ENCODE results near the gene ATP5PF. TPM values are rescaled to one million over a fixed set of nuclear protein-coding genes. Genes with fewer than 3 reads are reported as not detected.

The ATP5PF gene
- total RNA-seq, 3 donors from 2014 or later: 159 to 215 (median 205) TPM

GRCh38 chr21:25688275-25689155, 46.2 kb downstream of the ATP5PF start:
- no peak for DNase-seq
- Histone ChIP-seq H3K4me3 (no peak overlapping the region), H3K36me3 (ENCODE audit: low read depth) (no peaks in the 10 kb centered on the region), H3K9me3 (no peaks in the 10 kb centered on the region), H3K4me1 (ENCODE audit: low read depth) (no peaks in the 10 kb centered on the region)
- intact Hi-C loops (cut with DNase I, micrococcal nuclease): no loop called here
- no peak for ATAC-seq
- no peak for TF ChIP-seq CTCF (IDR thresholded peaks at IDR 0.05)

- H3K4me3 ChIP-seq: no peak overlapping the region
- intact Hi-C loops (cut with DNase I, micrococcal nuclease): no loop called here
- no peaks in the 10 kb centered on the region for H3K9me3 ChIP-seq
- ATAC-seq (no peak), DNase-seq (no peak)
- no peak for TF ChIP-seq CTCF (IDR thresholded peaks at IDR 0.05)
- H3K4me1 ChIP-seq (ENCODE audit: low read depth): no peaks in the 10 kb centered on the region
- H3K36me3 ChIP-seq (ENCODE audit: low read depth): no peaks in the 10 kb centered on the region
Observed at GRCh38 chr21:25687787-25688186, 46.9 kb downstream of the ATP5PF start.

GRCh38 chr21:25682382-25682781, 52.3 kb downstream of the ATP5PF start:
- TF ChIP-seq CTCF (IDR thresholded peaks at IDR 0.05): no peak

GRCh38 chr21:25676451-25676850, 58.3 kb downstream of the ATP5PF start:
- Histone ChIP-seq H3K9me3 (no peaks in the 10 kb centered on the region), H3K36me3 (ENCODE audit: low read depth) (no peaks in the 10 kb centered on the region), H3K4me1 (ENCODE audit: low read depth) (no peaks in the 10 kb centered on the region), H3K4me3 (no peak overlapping the region)
- no peak for DNase-seq
- intact Hi-C loops (cut with DNase I, micrococcal nuclease): no loop called here
- no peak for TF ChIP-seq CTCF (IDR thresholded peaks at IDR 0.05)
- ATAC-seq: no peak

More at GRCh38 chr21:25682382-25682781, 52.3 kb downstream of the ATP5PF start:
- no peaks in the 10 kb centered on the region for H3K4me1 ChIP-seq (ENCODE audit: low read depth)
- no peak for ATAC-seq
- intact Hi-C loops (cut with DNase I, micrococcal nuclease): no loop called here
- no peak overlapping the region for H3K4me3 ChIP-seq
- no peaks in the 10 kb centered on the region for H3K9me3 ChIP-seq
- H3K36me3 ChIP-seq (ENCODE audit: low read depth): no peaks in the 10 kb centered on the region
- DNase-seq: no peak

Other genes with a start within 250 kb of the ATP5PF start
- 10 to 100 TPM; 21.6 to 27.9 (median 22.1) TPM for gene MRPL39, start 127.4 kb downstream of the ATP5PF start, total RNA-seq
- 10 to 100 TPM in 1 of 3 donors, 1 to 10 TPM in 2; 6.5 to 23.0 (median 8.3) TPM for gene JAM2, start 95.6 kb downstream of the ATP5PF start, total RNA-seq
- 10 to 100 TPM; 21.9 to 26.5 (median 24.8) TPM for gene GABPA, start 68 bp upstream of the ATP5PF start, total RNA-seq